GM21723 (cell line): ENCODE measurements around the gene OBSCN.

Experiments
- ATAC-seq: cut with Tn5 transposase; IDR thresholded peaks from one replicate; pipeline ENCODE4 v1.9.1; 2021; ENCODE audit warnings: mild to moderate bottlenecking, moderate library complexity; ENCODE audit not compliant: unreplicated experiment

Gene OBSCN

DNA sequence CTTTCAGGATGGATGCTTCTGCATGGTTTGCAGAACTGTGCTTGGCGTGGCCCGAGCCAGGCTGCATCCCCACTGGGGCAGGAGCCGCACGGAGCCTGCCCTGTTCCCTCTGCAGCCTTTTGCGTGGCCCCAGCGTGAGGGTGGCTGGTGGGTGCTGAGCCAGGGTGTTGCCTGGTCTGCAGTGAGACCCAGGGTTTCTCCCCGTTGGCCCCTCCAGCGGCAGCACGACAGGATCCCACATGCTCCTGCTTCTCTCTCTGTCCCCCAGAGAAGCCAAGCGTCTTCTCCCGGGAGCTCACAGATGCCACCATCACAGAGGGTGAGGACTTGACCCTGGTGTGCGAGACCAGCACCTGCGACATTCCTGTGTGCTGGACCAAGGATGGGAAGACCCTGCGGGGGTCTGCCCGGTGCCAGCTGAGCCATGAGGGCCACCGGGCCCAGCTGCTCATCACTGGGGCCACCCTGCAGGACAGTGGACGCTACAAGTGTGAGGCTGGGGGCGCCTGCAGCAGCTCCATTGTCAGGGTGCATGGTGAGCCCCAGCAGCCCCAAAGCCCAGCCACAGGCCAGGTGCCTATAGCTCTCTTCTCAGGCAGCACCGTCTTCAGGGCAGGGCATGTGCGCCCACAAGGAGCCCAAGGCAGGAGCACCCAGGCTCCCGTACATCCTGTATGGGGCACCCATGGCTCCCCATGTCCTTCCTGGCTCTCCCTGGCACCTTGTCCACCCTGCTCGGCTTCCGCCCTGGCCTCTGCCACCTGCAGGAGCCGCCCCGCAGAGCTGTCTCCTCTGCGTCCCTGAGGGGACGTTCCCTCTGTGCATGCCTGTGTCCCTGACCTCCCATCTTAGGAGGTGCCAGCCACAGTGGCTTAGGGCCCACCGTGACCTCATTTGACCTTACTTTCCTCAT, 78.9 kb downstream of the OBSCN start:
- no peak for ATAC-seq

DNA sequence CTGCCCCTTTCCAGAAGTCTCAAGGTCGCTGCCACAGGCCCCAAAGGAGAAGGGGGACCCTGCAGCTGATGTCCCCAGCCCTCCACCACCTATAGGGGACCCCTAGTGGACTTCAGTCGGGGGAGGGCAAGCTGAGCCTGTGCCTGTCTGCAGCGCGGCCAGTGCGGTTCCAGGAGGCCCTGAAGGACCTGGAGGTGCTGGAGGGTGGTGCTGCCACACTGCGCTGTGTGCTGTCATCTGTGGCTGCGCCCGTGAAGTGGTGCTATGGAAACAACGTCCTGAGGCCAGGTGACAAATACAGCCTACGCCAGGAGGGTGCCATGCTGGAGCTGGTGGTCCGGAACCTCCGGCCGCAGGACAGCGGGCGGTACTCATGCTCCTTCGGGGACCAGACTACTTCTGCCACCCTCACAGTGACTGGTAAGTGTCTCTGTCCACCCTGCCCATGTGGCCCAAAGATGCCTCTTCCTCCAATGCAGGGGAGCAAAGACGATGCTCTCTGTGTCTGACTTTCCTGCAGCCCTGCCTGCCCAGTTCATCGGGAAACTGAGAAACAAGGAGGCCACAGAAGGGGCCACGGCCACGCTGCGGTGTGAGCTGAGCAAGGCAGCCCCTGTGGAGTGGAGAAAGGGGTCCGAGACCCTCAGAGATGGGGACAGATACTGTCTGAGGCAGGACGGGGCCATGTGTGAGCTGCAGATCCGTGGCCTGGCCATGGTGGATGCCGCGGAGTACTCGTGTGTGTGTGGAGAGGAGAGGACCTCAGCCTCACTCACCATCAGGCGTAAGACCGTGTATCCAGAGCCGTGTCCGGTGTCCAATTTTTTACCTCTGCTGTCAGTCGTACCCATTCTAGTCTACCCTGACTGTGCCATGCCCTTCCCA, 79.9 kb downstream of the OBSCN start:
- ATAC-seq = no peak

DNA sequence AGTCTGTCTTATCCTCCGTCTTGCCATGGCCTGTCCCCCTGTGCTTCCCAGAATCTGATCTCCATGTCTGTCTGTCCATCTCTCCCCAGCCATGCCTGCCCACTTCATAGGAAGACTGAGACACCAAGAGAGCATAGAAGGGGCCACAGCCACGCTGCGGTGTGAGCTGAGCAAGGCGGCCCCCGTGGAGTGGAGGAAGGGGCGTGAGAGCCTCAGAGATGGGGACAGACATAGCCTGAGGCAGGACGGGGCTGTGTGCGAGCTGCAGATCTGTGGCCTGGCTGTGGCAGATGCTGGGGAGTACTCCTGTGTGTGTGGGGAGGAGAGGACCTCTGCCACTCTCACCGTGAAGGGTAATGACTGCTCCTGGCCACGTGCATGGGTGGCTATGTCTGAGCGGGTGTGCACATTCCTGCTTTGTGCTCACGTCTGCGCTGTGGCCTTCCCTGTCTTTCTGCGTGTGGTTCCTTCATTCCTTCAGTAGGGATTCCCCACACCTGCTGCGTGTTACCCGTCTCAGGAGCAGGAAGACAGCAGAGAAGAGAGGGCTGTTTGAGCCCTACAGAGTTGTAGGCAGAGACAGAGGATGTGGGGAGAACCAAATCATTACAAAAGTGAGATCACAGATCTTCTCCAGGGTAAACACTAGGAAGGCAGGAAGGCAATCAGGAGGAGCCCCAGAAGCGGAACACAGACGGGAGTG, 80.8 kb downstream of the OBSCN start:
- no peak for ATAC-seq

DNA sequence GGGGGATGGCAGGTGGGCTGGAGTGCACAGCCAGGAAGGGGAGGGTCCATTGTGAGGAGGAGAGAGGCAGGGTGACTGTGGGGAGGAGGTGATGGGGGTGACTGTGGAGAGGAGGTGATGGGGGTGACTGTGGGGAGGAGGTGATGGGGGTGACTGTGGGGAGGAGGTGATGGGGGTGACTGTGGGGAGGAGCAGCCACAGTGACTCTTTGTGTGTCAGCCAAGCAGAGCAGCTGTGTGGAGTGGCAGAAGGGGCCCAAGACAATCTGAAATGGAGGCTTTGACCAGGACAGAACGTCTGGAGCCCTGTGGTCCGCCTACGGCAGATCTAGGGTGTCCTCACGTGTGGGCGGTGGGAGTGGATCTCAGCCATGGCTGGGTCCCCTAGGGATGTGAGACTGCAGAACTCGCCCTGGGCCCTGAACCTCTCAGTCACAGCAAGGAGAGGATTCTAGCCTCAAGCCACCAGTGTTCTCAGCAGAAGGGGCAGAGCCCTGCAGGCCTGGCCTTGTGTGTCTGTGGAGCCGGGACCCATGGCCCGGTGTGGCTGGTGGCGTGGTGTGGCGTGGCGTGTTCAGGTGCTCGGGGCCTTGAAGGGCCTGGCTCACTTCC, 81.5 kb downstream of the OBSCN start:
- ATAC-seq = no peak

DNA sequence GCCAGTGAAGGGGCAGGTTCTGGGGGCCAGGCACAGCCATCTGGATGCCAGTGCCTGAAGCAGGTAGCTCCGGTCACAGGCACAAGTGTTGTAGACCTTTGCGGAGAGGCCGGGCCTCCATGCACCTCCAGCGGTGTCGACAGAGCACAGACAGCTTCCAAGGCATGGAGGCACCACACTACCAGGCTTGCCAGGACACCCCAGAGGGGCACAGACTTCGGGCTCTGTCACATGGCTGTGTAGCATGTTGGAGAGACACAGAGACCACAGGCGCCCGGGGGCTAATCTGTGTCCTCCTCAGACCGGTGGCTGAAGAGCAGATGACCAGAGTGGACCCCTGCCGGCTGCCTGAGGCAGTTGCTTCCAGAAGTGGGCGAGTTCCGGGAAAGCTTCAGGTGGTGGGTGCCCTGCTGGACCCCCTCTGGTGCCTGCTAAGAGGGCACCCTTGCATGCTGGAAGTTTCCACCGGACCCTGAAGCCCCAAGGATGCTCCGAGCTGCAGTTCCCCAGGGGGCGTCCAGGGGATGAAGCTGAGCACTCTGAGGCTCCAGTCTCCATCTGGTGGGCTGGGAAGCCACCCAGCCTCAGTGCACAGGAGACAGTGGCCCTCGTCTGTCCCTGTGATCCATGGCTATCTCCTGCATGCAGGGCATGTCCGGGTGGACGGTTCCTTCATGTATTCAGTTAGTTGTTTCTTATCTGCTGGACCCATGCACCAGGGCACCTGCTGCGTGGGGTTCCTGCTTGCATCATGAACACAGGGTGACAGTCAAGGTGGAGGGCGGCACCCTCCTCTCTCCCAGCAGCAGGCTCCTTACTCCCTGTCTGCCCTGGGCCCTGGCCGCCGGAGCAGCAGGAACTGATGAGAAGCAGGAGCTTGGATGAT, 82.4 kb downstream of the OBSCN start:
- ATAC-seq = no peak

DNA sequence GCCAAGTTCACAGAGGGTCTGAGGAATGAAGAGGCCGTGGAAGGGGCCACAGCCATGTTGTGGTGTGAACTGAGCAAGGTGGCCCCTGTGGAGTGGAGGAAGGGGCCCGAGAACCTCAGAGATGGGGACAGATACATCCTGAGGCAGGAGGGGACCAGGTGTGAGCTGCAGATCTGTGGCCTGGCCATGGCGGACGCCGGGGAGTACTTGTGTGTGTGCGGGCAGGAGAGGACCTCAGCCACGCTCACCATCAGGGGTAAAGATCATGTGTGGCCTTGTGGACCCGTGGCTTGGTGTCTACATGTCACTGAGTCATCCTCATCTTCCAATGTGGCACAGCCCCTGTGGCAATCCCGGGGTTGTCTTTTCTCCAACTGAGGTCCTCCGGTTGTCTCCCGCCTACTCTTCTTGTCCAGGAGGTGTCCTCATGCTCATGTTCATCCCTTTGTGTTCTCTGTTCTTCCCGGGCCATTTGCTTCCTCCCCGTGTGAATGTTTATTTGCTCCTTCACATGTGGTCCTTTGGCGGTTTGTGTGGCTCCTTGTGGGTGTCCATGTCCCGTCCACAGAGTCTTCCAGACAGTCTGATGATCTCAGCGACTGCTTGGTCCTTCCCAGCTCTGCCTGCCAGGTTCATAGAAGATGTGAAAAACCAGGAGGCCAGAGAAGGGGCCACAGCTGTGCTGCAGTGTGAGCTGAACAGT, 84.2 kb downstream of the OBSCN start:
- ATAC-seq = no peak

GRCh38 chr1:228292609-228292911, 84.7 kb downstream of the OBSCN start:
- ATAC-seq = no peak

- no peak for ATAC-seq
Observed at GRCh38 chr1:228293393-228293792, 85.5 kb downstream of the OBSCN start.

DNA sequence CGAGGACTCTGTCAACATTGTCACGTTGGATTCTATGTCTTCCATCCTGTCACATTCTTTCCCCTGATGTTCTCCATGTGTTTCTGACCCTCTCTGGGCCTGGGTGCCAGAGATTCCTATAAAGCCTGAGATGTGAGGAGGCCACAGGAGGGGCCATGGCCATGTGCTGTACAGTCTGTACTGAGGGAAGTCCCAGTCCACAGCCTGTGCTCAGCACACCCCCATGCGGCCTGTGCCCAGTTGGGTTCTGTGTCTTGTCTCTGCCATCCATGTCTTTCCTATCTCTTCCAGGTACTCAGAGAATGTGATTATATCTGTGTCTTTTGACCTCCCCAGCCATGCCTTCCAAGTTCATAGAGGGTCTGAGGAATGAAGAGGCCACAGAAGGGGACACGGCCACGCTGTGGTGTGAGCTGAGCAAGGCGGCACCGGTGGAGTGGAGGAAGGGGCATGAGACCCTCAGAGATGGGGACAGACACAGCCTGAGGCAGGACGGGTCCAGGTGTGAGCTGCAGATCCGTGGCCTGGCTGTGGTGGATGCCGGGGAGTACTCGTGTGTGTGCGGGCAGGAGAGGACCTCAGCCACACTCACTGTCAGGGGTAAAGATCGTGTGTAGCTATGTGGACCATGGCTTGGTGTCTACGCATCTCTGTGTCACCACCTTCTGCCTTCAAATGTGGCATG, 86.1 kb downstream of the OBSCN start:
- no peak for ATAC-seq

GRCh38 chr1:228294717-228295116, 86.9 kb downstream of the OBSCN start:
- ATAC-seq = no peak

- ATAC-seq = no peak
Observed at GRCh38 chr1:228295201-228295600, 87.4 kb downstream of the OBSCN start.

- ATAC-seq = no peak
Observed at GRCh38 chr1:228295981-228296380, 88.1 kb downstream of the OBSCN start.

- no peak for ATAC-seq
Observed at GRCh38 chr1:228297242-228297641, 89.4 kb downstream of the OBSCN start.

DNA sequence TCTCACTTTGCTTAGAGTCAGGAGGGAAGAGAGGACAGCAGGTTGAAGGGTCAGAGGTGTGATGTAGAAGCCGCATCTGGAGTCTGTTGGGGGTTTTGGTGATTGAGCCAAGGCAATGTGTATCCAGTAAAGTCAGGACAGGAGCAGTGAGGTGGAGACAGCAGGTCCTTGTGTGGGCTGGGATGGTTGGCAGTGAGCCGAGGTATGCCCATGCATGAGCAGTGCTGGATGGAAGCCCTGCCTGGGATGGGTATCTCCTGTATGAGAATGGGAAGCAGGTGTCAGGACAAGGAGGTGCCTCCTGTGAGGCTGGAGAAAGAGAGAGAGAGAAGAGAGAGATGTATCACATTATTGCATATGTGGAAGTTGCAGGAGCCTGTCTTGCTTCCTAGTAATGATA, 90.0 kb downstream of the OBSCN start:
- ATAC-seq = no peak

GRCh38 chr1:228298471-228298870, 90.6 kb downstream of the OBSCN start:
- no peak for ATAC-seq

- no peak for ATAC-seq
Observed at GRCh38 chr1:228299211-228299610, 91.4 kb downstream of the OBSCN start.

GRCh38 chr1:228299901-228300300, 92.1 kb downstream of the OBSCN start:
- no peak for ATAC-seq

DNA sequence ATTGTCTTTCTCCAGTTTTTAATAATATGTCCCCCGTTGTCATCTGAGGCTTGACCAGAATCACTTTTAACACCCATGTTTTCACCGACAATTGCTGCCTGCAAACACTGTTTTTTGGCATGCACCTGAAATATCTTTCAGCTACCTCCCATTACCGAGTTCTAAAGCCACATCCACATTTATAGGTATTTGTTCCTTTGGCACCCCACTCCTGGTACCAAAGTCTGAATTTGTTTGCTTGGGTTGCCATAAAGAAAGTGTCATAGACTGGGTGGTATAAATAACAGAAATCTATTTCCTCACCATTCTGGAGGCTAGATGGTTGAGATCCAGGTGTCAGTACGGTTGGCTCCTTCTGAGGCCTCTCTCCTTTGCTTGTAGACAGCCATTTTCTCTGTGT, 94.2 kb downstream of the OBSCN start:
- ATAC-seq = no peak

DNA sequence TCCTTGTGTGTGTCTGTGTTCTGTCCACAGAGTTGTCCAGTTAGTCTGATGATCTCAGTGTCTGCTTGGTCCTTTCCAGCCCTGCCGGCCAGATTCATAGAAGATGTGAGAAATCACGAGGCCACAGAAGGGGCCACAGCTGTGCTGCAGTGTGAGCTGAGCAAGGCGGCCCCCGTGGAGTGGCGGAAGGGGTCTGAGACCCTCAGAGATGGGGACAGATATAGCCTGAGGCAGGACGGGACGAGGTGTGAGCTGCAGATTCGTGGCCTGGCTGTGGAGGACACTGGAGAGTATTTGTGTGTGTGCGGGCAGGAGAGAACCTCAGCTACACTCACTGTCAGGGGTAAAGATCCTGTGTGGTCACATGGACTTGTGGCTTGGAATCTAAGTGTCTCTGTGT, 95.8 kb downstream of the OBSCN start:
- ATAC-seq = no peak
